Measurements from ENCODE around the gene AKAP13. TPM values are rescaled to one million over a fixed set of nuclear protein-coding genes. Genes with fewer than 3 reads are reported as not detected.

The AKAP13 gene
- total and polyA plus RNA-seq, 2 of the 8 experiments (the other 6 are each of a cell fraction or from before 2014, with no cell fraction given) = 14.0 to 46.2 TPM

DNA sequence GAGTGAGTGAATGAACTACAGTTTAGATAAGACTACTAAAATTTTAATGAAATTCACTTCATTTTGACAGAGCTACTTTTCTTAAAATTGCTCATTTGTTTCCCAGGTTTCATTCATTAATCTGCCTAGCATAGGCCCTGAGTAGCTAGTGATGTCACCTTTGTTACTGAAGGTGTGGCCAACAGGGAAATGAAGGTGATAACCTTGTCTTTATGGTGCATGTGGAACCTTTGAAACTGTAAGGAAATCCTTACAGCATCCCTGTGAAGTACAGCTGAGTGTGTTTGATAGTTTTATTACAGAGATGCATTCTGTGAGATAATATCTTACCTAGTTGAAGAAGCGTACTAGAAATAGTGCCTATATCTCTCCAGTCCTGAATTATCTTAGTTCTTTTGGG, 112.9 kb downstream of the AKAP13 start:
- Histone ChIP-seq H3K4me2 (ENCODE audit: insufficient read depth in 1 of 2, low read depth in 2 of 2, low read length in 2 of 2) (no peak overlapping the region), H3K36me3 (ENCODE audit: control insufficient read depth in 2 of 4, insufficient read depth in 4 of 4, low read length in 3 of 4) (no peaks in the 10 kb centered on the region), H4K91ac (replicated peaks; ENCODE audit: insufficient read length, low read length) (no peak overlapping the region), H2AK5ac (ENCODE audit: low read depth, low read length) (no peak overlapping the region), H4K20me1 (replicated peaks in 1 of 2; ENCODE audit: control insufficient read depth in 1 of 2, insufficient read depth in 2 of 2, low read length in 2 of 2) (peaks cover 0 to 4% of the 10 kb centered on the region in 2 experiments), H3K27me3 (replicated peaks in 1 of 4; ENCODE audit: control insufficient read depth in 3 of 4, extremely low read depth in 1 of 4, insufficient read depth in 3 of 4, low read length in 3 of 4) (no peaks in the 10 kb centered on the region), H3K4me1 (replicated peaks in 1 of 4; ENCODE audit: control insufficient read depth in 3 of 4, insufficient read depth in 4 of 4, low read length in 3 of 4) (peaks cover 0 to 14% (median 2%) of the 10 kb centered on the region in 4 experiments; a peak in 3 of 7 replicates), H2AFZ (ENCODE audit: low read length) (no peak overlapping the region), H2BK20ac (ENCODE audit: low read length) (no peak overlapping the region), H4K8ac (ENCODE audit: extremely low read depth, insufficient read depth, low read length) (no peak overlapping the region), H3K79me2 (ENCODE audit: control insufficient read depth in 1 of 2, insufficient read depth in 2 of 2, low read length in 2 of 2) (peaks cover 0 to 34% of the 10 kb centered on the region in 2 experiments; a peak in 3 of 4 replicates), H3K9me3 (ENCODE audit: insufficient read depth in 2 of 2, low read depth in 1 of 2, low read length in 1 of 2) (no peaks in the 10 kb centered on the region), H3K23ac (ENCODE audit: insufficient read length) (no peak overlapping the region), H3K23me2 (ENCODE audit: low read depth, low read length) (no peaks in the 10 kb centered on the region), H3K9ac (replicated peaks in 1 of 4; ENCODE audit: extremely low read depth in 1 of 4, low read depth in 3 of 4, low read length in 3 of 4) (no peak overlapping the region), H2BK5ac (ENCODE audit: low read depth, low read length) (no peak overlapping the region), H3K4me3 (ENCODE audit: extremely low read depth in 1 of 4, insufficient read depth in 2 of 4, low read depth in 3 of 4, low read length in 4 of 4) (no peak overlapping the region), H3K14ac (ENCODE audit: insufficient read length) (no peak overlapping the region), H3K56ac (replicated peaks; ENCODE audit: insufficient read length, low read depth, low read length) (no peak overlapping the region), H3K18ac (ENCODE audit: extremely low read depth, low read length) (no peak overlapping the region), H3K79me1 (ENCODE audit: low read depth, low read length) (peaks cover 2% of the 10 kb centered on the region; the same call in 1 of the 2 replicates), H2BK120ac (replicated peaks; ENCODE audit: low read depth, low read length) (no peak overlapping the region), H3K4ac (replicated peaks; ENCODE audit: insufficient read length, low read depth, low read length) (no peak overlapping the region), H4K5ac (ENCODE audit: insufficient read length, low read depth, low read length) (no peak overlapping the region), H2BK15ac (ENCODE audit: low read length) (no peak overlapping the region), H2BK12ac (ENCODE audit: low read depth, low read length) (no peak overlapping the region), H3K27ac (ENCODE audit: low read depth, low read length) (no peak overlapping the region)
- no peak for DNase-seq (ENCODE audit: low read depth in 1 of 2, low spot score in 2 of 2)
- ChIA-PET POLR2A (ENCODE audit: partially characterized antibody) (no interaction called here), CTCF (ENCODE audit: partially characterized antibody) (interaction anchor here (0.9 kb wide), 1 partner anchor 85 kb away, joined by 3 read pairs; no protein-coding TSS in a partner anchor)
- no peak for FAIRE-seq
- 90% methylated on average over 1 of the region's 1 CpG; no CpG with 5 or more reads in 1 of the 2 experiments for WGBS, 2 experiments (ENCODE audit: extremely low coverage in 1 of 2, insufficient coverage in 1 of 2, insufficient read length in 1 of 2, insufficient replicate concordance in 2 of 2, low coverage in 1 of 2, low lambda C conversion rate in 2 of 2, missing lambda C conversion rate in 1 of 2)
- TF ChIP-seq TCF12 (IDR thresholded peaks at IDR 0.05; ENCODE audit: low read depth, low read length) = no peak
- no peak for TF ChIP-seq GABPA (IDR thresholded peaks at IDR 0.05; ENCODE audit: borderline replicate concordance, insufficient read depth, low read length)
- no peak for TF ChIP-seq CREB1 (IDR thresholded peaks at IDR 0.05)

Measured in H1 (cell line).